Measurements from ENCODE around the gene DENND4B.

- TF ChIP-seq THAP7 (CRISPR knock-in tag; IDR thresholded peaks at IDR 0.05) (no peak), GABPB1 (CRISPR knock-in tag; IDR thresholded peaks at IDR 0.05) (no peak), BRF2 (IDR thresholded peaks at IDR 0.05; ENCODE audit: borderline replicate concordance, insufficient read depth, insufficient read length) (no peak), ZBTB40 (IDR thresholded peaks at IDR 0.05) (no peak), ZBTB40 (CRISPR knock-in tag; IDR thresholded peaks at IDR 0.05) (no peak), TEAD4 (IDR thresholded peaks at IDR 0.05; ENCODE audit: low read length) (no peak), TEAD4 (CRISPR knock-in tag; IDR thresholded peaks at IDR 0.05; ENCODE audit: borderline replicate concordance) (no peak)
These were observed 48.7 kb upstream of the DENND4B start for GRCh38 chr1:153995202-153995601.

Measured in K562 (cell line).